ENCODE measurements around the gene HMOX1.
"Not testable (repeated sequence)": the region's sequence is repeated elsewhere in the genome, so short reads cannot be mapped to it uniquely, and the experiment has no call there.

The HMOX1 gene

DNA sequence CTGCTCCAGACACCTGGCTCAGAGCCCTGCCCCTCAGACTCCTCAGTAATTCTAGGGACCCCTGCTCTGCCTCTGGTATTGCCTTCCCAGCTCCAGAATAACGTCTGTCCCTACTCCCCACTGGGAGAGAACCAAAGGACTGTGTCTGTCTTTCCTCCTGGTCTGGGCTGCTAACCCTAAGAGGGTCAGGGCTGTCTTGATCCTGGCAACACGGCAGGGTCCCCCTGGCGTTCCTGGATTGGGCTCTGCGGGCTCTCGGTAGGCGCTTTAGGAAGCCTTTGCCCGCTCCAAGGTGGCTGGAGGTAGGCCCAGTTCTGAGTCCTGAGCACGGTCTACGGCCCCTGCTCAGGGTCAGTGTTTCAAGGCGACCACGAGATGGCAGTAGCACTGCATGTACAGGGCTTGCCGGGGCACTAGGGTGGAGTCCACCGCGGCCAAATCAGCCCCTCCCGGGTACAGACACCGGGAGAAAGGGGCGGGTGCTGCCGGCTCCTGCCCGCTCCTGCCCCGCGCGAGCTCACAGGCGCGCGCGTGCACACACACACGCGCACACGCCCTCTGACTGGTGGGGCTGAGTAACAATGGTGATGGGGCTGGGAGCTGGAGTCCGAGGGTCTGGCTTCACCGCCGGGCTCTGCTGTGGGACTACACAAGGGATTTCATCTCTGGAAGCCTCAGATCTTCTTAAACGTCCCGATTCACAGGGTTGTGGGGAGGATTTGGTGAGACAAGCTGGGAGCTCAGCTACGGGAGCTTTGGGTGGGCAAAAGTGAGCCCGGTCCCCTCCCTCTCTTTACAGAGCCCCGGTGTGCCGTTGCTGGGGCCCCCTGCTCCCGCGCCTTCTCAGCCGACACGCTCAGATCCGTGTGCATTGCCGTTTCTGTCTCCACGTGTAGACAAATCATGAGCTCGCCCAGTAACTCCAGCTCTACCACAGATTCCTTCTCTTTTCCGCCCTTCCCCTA is 30.1 kb upstream of the HMOX1 start:
- DNase-seq (ENCODE audit: low spot score), result peak; percentile 93

DNA sequence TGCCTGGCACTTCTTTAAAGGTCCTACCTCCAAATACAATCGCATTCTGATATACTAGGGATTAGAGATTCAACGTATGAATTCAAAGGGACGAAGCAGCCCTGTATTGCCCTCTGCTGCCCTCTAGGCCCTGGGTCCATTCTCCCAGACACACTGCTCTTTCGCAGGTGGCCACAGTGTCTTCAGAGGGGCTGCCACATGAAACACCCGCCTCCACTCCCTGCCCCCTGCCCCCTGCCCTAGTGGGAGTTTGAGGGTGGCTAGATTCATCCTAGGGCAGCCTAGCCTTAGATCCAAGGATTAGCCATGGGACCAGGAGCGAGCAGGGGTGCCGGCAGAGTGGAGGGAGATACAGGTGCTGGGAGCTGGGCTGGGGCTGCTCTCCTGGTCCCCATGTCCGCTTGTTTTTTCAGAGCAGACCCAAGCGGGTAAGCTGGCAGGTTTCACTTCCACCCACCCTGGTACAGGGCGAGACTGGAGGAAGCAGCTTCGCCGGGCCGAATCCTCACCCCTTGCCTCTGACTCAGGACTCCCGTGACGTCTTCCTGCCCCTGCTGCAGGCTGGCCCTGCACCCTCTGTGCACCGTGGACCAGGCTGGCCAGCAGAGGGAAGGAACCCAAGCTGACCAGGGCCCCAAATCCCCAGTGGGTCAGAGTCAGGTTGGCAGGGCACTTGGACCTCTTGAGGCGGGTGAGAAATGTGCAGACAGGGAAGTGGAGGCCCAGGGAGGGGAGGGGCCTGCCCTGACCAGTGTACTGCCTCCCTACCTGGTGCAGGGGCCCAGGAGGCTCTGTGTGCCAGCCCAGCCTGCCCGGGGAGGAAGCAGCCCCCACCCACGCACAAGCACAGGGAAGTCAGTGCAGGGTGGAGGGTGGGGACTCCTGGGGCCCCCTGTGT is 28.4 kb upstream of the HMOX1 start:
- DNase-seq (ENCODE audit: low spot score), result no peak

GRCh38 chr22:35353318-35353717 is 27.6 kb upstream of the HMOX1 start:
- DNase-seq (ENCODE audit: low spot score), result no peak

- no peak for DNase-seq (ENCODE audit: low spot score)
Measured at GRCh38 chr22:35354068-35354467, 26.8 kb upstream of the HMOX1 start.

- no peak for DNase-seq (ENCODE audit: low spot score)
Measured at GRCh38 chr22:35357883-35358621, 22.8 kb upstream of the HMOX1 start.

DNA sequence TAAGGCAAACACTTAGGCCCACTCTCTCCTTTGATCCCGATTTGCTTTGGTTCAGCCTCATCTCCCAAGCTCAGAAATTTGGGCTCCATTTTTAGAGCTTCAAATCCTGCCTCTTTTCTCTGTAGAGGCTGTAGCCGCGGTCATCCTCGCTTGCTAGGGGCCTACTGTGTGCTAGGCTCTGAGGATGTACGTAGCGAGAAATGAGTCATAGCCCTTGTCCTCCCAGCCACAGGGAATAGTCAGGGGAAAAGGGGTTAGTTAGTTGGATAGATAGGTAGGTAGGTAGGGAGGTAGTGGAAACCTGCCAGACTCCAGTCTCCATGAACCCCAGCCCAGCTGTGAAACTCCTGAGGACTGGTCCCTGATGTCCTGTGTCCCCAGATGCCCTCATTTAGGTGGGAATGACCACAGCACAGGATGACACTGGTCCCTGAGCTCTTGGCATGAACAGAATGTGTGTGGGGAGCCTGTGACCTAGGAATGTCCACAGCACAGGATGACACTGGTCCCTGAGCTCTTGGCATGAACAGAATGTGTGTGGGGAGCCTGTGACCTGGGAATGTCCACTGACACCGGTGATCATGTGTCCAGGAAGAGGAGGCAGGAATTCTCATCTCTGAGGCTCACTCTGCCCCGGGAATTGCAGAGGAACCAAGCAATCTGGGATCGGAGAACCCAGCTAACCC is 21.4 kb upstream of the HMOX1 start:
- no peak for DNase-seq (ENCODE audit: low spot score)

- DNase-seq (ENCODE audit: low spot score), result no peak
Measured at GRCh38 chr22:35361001-35361558, 19.8 kb upstream of the HMOX1 start.

DNA sequence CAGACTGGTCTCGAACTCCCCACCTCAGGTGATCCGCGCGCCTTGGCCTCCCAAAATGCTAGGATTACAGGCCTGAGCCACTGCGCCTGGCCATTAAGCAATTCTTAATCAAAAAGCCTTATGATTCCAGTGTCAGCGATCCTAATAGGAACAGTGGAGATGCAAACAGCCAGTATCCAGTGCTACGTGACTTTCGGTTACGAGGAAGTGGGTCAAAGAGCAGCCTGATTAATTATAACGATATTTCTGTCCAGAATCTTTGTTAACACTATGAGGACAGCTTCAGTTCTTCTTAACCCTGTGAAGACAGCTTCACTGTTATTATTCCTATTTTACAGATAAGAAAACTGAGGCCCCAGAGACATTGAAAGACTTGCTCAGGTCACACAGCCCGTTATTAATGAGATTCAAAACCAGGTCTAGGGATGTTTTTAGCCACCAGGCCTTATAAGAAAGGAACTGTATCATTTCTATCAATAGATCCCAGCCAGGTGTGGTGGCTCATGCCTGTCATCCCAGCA is 17.3 kb upstream of the HMOX1 start:
- DNase-seq (ENCODE audit: low spot score), result no peak

DNA sequence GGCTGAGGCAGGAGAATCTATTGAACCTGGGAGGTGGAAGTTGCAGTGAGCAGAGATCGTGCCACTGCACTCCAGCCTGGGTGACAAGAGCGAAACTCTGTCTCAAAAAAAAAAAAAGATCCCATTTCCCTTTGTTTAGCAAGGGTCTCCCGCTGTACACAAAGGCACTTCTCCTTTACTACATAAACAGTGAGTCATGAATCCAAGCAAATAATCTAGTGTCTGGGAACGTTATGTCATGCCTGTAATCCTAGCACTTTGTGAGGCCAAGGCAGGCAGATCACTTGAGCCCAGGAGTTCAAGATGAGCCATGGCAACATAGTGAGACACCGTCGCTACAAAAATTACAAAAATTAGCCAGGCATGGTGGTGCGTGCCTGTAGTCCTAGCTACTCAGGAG is 16.7 kb upstream of the HMOX1 start:
- DNase-seq (ENCODE audit: low spot score), result not testable (repeated sequence)

GRCh38 chr22:35367331-35367886 is 13.5 kb upstream of the HMOX1 start:
- DNase-seq (ENCODE audit: low spot score), result no peak

- no peak for DNase-seq (ENCODE audit: low spot score)
Measured at GRCh38 chr22:35368386-35368785, 12.5 kb upstream of the HMOX1 start.

DNA sequence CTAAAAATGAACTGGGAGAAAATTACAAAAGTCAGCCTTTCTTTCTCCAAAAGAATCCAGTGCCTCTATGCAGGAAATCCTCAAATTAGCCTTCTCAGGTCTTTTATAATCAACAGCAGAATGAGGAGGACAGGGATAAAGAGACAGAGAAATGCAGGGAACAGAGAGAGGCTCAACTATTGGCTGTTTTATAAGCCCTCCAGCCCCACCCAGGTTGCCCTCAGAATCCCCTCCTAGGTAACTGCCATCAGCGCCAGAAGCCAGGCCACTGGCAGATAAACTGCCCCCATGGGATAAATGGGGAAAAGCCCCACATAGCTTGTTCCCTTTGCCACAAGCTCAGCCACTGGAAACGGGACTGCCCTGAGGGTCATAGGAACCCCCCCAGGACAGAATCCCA is 10.9 kb upstream of the HMOX1 start:
- DNase-seq (ENCODE audit: low spot score), result no peak

DNA sequence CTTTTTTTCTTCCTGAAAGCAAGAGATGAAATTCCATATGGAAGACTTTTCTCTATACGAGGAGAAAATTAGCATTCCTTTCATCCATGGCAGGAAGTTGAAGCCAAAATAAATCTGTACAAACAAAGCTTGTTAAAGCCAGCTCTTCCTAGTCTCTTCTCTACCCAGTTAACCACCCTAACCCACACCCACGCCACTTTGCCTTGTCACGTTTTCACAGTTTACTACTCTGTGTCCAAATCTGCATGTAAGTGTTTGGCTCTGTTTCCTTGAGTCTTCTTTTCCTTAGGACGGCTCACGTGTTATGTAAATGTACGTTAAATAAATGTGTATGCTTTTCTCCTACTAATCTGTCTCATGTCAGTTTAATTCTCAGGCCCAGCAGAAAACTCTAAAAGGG is 7.1 kb upstream of the HMOX1 start:
- no peak for DNase-seq (ENCODE audit: low spot score)

DNA sequence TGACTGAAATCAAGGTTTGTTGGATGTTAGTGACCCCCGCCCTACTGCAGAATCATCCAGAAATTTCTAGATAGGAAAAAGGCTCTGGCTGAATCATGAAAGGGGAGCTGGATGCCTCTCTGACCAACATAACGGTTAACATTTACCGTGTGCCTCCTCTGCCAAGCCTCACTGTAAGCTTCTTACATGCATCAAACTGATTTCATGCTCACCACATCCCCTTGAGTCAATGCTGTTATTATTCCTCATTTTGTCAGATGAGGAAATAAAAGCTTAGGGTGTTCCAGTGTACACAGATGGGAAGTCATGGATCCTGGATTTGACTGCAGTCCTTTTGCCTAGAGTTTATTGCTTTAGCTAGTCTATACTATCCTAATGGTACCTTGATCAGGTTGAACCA is 5.9 kb upstream of the HMOX1 start:
- DNase-seq (ENCODE audit: low spot score), result no peak

DNA sequence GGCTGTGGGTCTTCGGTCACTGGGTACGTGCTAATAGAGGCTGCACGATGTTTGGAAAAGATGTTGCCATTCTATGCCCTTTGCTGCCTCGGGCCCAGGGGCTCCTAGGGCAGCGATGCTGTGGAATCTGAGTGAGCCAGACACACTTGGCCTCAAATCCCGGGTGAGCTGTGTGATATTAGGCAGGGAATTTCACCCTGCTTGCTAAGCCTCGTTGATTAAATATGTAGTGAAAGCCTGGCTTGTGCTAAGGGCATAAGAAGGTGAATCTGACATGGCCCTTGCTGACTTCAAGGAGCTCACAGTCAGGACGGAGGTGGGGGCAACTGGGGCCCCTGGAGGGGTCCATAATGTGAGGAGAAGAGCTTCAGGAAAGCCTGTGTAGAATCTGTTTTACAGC is 5.4 kb upstream of the HMOX1 start:
- no peak for DNase-seq (ENCODE audit: low spot score)

DNA sequence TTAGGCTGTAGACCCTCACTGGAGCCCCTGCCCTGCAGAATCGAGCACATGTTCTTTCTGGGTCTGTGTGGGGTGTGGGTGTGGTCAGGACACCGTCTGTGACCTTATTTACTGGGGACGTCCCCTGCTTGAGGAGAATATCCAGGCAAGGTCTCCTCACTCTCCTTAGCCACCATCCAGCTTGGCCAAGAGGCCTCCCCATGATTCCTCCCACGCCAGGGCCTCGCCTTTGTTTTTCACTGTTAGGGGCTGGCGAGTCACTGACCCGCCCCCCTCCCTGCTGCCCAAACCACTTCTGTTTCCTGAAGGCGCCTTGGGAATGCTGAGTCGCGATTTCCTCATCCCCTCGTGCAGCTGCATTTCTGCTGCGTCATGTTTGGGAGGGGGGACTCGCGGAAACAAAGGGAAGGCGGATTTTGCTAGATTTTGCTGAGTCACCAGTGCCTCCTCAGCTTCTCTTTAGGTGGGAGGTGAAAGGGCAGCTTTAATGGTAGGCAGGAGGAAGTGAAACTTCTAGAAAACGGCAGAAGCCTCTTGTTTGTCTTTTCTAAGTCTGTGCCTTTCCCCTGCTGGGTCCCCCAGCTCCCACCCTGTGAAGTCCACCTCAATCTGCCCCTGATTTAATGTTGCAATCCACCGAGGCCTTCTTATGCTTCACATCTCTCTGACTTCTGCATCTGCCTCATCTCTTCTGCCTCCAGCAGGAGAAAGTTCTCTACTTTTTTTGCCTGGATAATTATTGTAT is 4.0 kb upstream of the HMOX1 start:
- DNase-seq (ENCODE audit: low spot score), result peak; percentile 89

DNA sequence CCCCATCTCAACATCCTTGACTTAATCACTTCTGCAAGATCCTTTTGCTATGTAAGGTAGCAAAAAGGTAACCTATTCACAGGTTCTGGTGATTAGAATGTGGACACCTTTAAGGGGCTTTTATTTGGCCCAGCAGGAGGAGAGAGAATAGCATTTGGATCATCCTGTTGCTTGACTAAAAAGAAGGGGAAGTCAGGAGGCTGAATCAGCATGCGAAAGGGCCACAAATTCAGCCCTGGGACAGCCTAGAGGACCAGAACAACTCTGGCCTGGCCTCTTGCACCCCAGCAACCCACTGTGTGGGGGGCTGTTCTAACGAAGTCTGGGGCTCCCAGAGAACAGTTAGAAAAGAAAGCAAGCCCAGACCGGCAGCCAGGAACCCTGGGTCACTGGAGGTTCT is 3.2 kb upstream of the HMOX1 start:
- no peak for DNase-seq (ENCODE audit: low spot score)

DNA sequence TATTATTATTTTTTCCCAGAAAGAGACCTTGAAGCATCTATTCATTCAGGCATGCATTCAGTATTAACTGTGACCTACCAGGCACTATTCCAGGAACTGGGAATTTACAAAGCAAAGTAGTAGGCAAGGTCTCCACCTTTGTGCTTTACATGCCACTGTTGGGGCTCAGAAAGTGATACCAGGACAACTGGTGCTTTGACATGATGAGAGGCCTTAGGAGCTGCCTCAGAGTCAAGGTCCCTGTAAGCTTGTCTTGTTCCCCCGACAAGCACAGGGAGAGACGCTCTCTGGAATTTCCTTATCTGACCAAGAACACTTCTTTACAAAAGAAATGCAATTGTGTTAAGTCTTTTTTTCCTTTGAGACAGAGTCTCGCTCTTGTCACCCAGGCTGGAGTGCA is 2.3 kb upstream of the HMOX1 start:
- no peak for DNase-seq (ENCODE audit: low spot score)

DNA sequence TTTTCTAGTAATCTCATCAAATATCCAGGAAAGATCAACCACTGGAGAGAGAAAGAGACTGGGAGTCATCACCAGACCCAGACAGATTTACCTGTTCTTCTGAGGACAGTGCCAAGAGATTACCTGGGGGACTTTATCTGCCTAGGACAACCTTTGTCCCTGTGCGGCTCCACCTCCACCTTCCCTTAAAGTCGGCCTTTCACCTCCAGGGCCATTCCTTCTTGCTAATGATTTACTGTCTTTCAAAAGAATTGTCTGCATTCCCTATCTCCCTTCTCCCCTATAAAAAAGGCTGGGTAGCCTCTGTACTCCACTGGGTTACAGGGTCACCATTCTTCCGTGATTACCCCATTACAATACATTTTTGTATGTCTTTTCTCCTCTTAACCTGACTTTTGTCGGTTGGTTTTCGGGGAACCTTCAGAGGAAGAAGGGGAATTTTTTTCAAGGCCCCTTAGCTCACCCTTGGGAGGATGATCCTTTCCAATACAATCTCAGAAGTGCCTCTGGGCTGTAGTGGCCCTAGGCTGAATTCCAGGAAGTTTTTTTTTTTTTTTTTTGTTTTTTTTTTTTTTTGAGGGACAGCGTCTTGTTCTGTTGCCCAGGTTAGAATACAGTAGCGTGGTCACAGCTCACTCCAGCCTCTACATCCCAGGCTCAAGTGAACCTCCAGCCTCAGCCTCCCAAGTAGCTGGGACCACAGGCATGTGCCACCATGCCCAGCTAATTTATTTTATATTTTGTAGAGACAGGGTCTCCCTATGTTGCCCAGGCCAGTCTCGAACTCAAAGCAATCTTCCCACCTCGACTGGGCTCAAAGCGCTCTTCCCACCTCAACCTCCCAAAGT is 1.5 kb upstream of the HMOX1 start:
- no peak for DNase-seq (ENCODE audit: low spot score)

Data from left forelimb (tissue), 1 donor.